Measurements from ENCODE around the gene MS4A4A. TPM values are rescaled to one million over a fixed set of nuclear protein-coding genes. Genes with fewer than 3 reads are reported as not detected.

The MS4A4A gene
- total RNA-seq, 4 donors from 2014 or later, result 27.8 to 55.8 (median 38.3) TPM

- H3K4me3 ChIP-seq, result no peak overlapping the region
- peak in 1 of 2 donors; percentile 15 for DNase-seq (ENCODE audit: low spot score in 2 of 2)
- H3K27me3 ChIP-seq, result no peaks in the 10 kb centered on the region
- no peaks in the 10 kb centered on the region for H3K9me3 ChIP-seq
- no peaks in the 10 kb centered on the region for H3K36me3 ChIP-seq
- TF ChIP-seq EP300 (IDR thresholded peaks at IDR 0.05) (no peak), CTCF (IDR thresholded peaks at IDR 0.05) (peak in 1 of 5 experiments; percentile 26)
- no peak overlapping the region for H3K27ac ChIP-seq
- H3K4me1 ChIP-seq, result no peaks in the 10 kb centered on the region
Measured at GRCh38 chr11:60345489-60345888, 65.0 kb downstream of the MS4A4A start.

- TF ChIP-seq EP300 (IDR thresholded peaks at IDR 0.05), result no peak
- no peak for TF ChIP-seq POLR2A (IDR thresholded peaks at IDR 0.05)
- TF ChIP-seq CTCF (IDR thresholded peaks at IDR 0.05), result no peak
- Histone ChIP-seq H3K4me3 (no peak overlapping the region), H3K4me1 (no peaks in the 10 kb centered on the region), H3K9me3 (no peaks in the 10 kb centered on the region), H3K27me3 (no peaks in the 10 kb centered on the region), H3K36me3 (no peaks in the 10 kb centered on the region), H3K27ac (no peak overlapping the region)
- 85 to 95% methylated on average over 2 of the region's 2 CpGs for WGBS, 2 donors
- no peak for DNase-seq (ENCODE audit: low spot score in 2 of 2)
Measured at GRCh38 chr11:60347084-60347797, 66.8 kb downstream of the MS4A4A start.

- no peaks in the 10 kb centered on the region for H3K27me3 ChIP-seq
- H3K36me3 ChIP-seq, result no peaks in the 10 kb centered on the region
- H3K4me3 ChIP-seq, result no peak overlapping the region
- H3K4me1 ChIP-seq, result no peaks in the 10 kb centered on the region
- H3K9me3 ChIP-seq, result no peaks in the 10 kb centered on the region
- no peak overlapping the region for H3K27ac ChIP-seq
- DNase-seq (ENCODE audit: low spot score in 2 of 2), result no peak
- 55 to 62% methylated on average over 2 of the region's 2 CpGs for WGBS, 2 donors
- TF ChIP-seq EP300 (IDR thresholded peaks at IDR 0.05) (no peak), POLR2A (IDR thresholded peaks at IDR 0.05) (no peak), CTCF (IDR thresholded peaks at IDR 0.05) (no peak)
Measured at GRCh38 chr11:60348116-60348515, 67.7 kb downstream of the MS4A4A start.

- H3K36me3 ChIP-seq, result no peaks in the 10 kb centered on the region
- WGBS, 2 donors, result 82 to 96% methylated on average over 1 of the region's 1 CpG
- no peak overlapping the region for H3K4me3 ChIP-seq
- no peaks in the 10 kb centered on the region for H3K27me3 ChIP-seq
- no peaks in the 10 kb centered on the region for H3K4me1 ChIP-seq
- no peak for TF ChIP-seq EP300 (IDR thresholded peaks at IDR 0.05)
- TF ChIP-seq POLR2A (IDR thresholded peaks at IDR 0.05), result no peak
- no peak for TF ChIP-seq CTCF (IDR thresholded peaks at IDR 0.05)
- no peak overlapping the region for H3K27ac ChIP-seq
- no peaks in the 10 kb centered on the region for H3K9me3 ChIP-seq
- DNase-seq (ENCODE audit: low spot score in 2 of 2), result no peak
Measured at GRCh38 chr11:60349990-60350389, 69.5 kb downstream of the MS4A4A start.

- no peak for TF ChIP-seq EP300 (IDR thresholded peaks at IDR 0.05)
- TF ChIP-seq POLR2A (IDR thresholded peaks at IDR 0.05), result no peak
- TF ChIP-seq CTCF (IDR thresholded peaks at IDR 0.05), result no peak
- H3K36me3 ChIP-seq, result no peaks in the 10 kb centered on the region
- no peak overlapping the region for H3K27ac ChIP-seq
- H3K9me3 ChIP-seq, result peaks cover 0 to 10% (median 0%) of the 10 kb centered on the region in 4 donors
- H3K4me1 ChIP-seq, result no peaks in the 10 kb centered on the region
- 15 to 32% methylated on average over 2 of the region's 2 CpGs for WGBS, 2 donors
- no peaks in the 10 kb centered on the region for H3K27me3 ChIP-seq
- H3K4me3 ChIP-seq, result no peak overlapping the region
- DNase-seq (ENCODE audit: low spot score in 2 of 2), result no peak
Measured at GRCh38 chr11:60357771-60358170, 77.3 kb downstream of the MS4A4A start.

Other genes starting within 250 kb of the MS4A4A start
- not detected for gene OOSP2, start 240.3 kb upstream of the MS4A4A start, total RNA-seq
- not detected for gene MS4A3, start 224.0 kb upstream of the MS4A4A start, total RNA-seq
- 1 to 10 TPM in 2 of 4 donors, not detected in 2; 1.8 to 1.9 TPM for gene MS4A2, start 192.0 kb upstream of the MS4A4A start, total RNA-seq
- gene MS4A6A, start 97.6 kb upstream of the MS4A4A start, total RNA-seq, result 100 to 1,000 TPM in 1 of 4 donors, 10 to 100 TPM in 3; 53.1 to 103 (median 71.4) TPM
- 10 to 100 TPM in 3 of 4 donors, 1 to 10 TPM in 1; 4.8 to 15.9 (median 13.2) TPM for gene MS4A4E, start 37.5 kb upstream of the MS4A4A start, total RNA-seq
- not detected for gene MS4A6E, start 46.6 kb downstream of the MS4A4A start, total RNA-seq
- gene MS4A7, start 97.9 kb downstream of the MS4A4A start, total RNA-seq, result 10 to 100 TPM; 20.1 to 77.1 (median 41.7) TPM
- gene MS4A14, start 115.8 kb downstream of the MS4A4A start, total RNA-seq, result 1 to 10 TPM in 3 of 4 donors, under 1 TPM in 1; 0.39 to 8.7 (median 4.1) TPM
- gene MS4A5, start 148.9 kb downstream of the MS4A4A start, total RNA-seq, result not detected
- 1 to 10 TPM in 1 of 4 donors, not detected in 3; 1.3 TPM for gene MS4A1, start 175.2 kb downstream of the MS4A4A start, total RNA-seq
- not detected for gene MS4A12, start 212.1 kb downstream of the MS4A4A start, total RNA-seq
- gene MS4A13, start 234.7 kb downstream of the MS4A4A start, total RNA-seq, result not detected

Data from tibial nerve (tissue), 4 donors.